Stimulated activated CD8-positive, alpha-beta memory T cell treated with anti-CD3 and anti-CD28 coated beads, Interleukin-12 subunit alpha, Interleukin-12 subunit beta, amount 100 ng/mL, for 4 hours (primary cell): Measurements from ENCODE around the gene OR6S1.
"Not testable (repeated sequence)": the region's sequence is repeated elsewhere in the genome, so short reads cannot be mapped to it uniquely, and the experiment has no call there.

Source experiments
- DNase-seq: peaks from one replicate; pipeline ENCODE4 v3.0.0-alpha.2; 2020; ENCODE audit warnings: low read depth

Gene OR6S1

DNA sequence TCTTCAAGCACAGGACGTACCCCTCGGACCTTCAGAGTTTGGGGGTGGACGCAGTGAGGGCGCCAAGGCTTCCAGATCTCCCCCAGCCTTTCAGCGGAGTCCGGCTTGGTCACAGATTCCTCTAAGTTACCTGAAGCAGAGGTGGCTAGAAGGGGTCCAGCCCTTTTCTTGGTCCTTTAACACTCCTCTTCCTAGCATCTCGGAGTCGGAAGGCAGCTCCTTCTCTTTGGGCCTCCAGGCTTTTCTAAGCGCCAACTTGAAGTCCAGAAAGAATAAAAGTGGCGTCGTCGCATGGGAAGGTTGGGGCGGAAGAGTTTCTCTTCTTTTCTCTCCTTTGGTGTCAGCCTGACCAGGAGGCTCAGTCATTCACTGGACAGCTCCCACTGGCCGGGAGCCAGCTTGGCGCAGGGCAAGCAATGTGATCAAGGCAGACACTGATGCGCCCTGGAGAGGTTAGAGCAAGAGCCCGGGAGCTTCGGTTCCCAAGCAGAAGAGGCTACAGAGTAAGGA is 9.6 kb downstream of the OR6S1 start:
- DNase-seq, result no peak

DNA sequence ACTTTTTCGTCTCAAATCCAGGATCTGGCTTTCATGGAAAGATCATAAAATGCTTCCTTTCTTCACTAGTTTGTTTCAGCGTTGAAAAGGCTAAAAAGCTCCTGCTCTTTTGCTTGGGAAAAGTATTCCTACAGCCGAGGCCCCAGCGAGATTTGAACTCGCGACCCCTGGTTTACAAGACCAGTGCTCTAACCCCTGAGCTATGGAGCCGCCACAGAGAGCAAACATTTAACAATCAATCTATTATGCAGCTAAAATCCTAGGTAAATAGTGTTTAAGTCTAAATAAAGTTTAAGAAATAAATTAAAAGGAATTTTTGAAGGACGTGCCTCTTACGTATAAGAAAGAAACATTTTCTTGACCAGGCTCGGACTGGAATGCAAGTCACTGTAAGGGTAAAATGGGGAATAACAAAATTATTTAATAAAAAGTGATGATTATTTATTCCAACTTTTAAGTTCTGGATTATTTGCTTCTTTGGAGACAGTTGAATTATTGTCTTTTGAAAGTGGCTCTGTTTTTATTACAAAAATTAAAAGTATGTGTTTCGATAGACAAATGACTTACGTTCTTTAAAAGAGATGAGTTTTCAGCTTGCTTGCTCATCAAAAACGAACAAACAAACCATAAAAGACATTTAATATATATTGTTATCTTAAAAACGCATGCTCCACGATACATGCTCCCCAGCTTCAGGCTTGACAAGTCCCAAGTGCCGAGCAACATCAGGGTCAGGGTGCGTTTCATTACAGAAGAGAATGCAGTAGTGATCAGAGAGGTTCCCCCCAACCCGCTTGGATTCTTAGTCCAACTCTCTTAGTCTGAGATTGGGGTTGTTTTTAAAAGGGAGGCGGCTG is 10.2 kb downstream of the OR6S1 start:
- DNase-seq, result no peak

DNA sequence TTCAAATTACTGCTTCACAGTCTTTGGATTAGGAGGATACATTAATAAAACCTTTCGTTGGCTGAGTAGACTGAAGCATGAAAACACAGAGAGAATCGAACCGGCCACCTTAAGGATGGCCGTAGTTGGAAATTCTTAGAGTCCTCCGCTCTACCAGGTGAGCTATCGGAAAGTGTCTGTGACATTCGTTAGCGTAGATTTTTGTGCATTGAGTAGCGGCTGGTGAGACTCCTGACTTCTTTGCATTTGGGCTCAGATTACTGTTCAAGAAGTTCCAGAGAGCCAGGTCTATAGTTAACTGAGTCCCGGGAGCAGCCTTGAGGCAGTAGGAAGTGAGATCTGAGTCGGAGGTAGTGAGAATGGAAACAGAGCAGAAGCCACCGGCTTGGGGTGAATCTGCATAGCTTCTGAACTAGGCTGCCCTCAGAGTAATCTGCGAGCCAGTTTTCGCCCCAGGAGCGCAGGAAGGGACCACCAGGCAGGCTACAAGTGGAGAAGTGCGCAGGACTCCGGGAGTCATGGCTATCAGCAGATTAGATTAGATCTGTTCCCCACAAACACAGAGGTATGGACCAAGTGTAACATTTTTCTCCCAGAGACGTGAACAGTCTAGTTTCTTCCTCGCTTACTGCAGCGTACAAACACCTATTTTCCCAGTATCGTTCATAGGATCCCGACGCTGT is 11.0 kb downstream of the OR6S1 start:
- no peak for DNase-seq

DNA sequence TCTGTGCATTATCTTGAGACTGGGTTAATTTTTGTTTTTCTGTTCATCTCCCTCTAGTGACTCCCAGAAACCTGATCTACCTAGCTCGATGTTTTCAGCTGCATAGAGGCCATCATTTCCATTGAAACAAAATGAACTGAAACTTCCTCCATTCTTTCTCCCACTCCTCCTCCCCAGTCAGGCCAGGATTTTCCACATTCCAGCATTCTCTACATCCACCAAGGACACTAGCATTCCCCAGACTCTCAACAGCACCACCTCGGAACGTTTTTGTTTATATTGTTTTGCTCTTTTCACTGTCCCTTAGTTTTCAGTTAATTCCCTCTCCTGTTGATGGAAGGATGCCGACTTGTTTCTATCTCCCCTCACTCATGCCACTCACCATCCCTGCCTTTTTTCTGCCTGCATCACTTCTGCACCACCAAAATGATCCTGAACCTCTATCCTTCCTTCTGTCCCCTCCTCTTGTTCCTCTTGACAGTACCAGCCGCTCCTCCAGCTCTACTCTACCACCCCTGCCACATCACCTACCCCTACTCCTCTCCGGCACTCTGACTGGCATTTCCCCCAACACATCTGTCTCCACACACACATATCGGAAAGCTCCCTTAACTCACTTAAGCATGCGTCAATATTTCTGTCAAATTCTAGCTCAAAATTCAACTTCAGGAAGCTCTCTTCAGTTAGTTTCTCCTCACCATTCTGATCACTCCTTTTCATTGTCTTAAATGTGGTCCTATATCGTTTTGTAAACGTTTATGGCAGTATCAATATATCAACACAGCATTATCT is 13.2 kb downstream of the OR6S1 start:
- DNase-seq, result no peak

DNA sequence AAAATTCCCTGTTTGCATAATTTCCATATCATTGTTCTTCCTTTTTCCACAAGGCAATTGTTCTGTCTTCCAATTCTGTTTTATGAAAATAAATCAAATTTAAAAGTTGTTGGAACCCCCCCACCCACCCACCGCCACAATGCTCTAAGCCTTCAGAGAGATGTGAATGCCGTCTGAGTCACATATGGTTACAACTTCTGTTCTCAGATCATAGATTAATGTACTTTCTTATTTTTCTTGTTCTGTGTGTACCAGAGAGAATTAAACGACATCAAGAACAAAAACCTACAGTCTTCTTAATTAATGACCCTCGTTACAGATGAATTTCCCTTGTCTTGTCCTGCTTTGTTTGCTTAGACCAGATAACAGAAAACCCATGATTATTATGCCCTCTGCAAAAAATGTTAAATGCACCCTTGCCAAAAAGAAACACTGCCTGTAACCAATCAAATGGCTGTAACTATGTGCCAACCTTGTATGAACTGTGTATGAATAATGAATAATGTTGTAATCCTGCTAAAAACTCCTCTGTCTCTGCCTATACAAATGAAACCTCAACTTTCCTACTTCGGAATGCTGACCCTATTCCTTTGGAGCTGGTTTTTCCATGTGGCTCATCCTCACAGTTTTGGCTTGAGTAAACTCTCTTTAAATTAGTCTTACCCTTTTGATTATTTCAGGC is 14.0 kb downstream of the OR6S1 start:
- DNase-seq, result no peak

DNA sequence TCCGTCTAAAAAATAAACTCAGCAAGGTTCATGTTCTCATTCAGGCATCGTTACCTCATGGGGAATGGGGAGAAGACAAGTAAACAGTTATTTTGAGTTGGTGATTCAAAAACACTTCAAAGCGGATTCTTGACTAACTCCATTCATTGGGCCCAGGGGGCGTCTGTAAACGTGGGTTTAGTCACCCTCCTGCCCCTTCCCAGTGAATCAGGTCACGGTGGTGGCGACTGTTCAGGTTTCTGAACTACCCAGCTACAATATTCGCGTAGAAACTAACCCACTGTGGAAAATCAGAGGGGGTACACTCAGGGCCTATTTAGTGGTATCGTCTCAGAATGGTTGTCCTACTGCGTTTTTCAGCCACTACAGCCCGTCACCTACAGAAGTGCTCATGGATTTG is 15.2 kb downstream of the OR6S1 start:
- no peak for DNase-seq

DNA sequence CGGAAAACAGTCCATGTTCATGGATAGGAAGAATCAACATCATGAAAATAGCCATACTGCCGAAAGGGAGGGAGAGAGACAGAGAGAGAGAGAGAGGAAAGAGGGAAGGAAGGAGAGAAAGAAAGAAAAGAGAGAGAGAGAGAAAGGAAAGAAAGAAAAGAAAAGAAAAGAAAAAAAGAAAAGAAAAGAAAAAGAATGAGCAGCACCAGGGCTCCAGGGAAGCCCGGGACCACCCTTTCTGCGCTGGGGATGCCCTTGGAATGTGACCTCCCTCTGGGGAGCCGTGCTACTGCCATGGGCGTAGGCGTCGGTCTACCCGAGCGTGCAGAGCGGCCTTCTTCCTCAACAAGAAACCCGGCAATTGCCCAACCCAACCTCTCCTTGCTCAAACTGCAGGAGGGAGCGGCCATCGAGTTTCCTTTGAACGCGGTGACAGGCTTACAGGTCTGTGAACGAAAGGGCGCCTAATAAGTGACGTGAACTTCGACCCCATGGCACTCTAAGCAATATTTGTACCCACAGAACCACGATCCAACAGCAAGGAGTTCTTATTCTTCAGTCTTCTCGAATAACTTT is 16.9 kb downstream of the OR6S1 start:
- no peak for DNase-seq

DNA sequence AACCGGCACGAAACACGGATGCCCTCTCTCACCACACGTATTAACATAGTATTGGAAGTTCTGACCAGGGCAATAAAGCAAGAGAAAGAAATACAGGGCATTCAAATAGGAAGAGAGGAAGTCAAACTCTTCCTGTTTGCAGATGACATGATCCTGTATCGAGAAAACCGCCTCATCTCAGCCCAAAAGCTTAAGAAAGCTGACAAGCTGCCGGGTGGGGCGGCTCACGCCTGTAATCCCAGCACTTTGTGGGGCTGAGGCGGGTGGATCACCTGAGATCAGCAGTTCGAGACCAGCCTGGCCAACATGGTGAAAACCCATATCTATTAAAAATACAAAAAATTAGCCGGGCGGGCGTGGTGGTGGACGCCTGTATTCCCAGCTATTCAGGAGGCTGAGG is 17.7 kb downstream of the OR6S1 start:
- DNase-seq, result no peak

DNA sequence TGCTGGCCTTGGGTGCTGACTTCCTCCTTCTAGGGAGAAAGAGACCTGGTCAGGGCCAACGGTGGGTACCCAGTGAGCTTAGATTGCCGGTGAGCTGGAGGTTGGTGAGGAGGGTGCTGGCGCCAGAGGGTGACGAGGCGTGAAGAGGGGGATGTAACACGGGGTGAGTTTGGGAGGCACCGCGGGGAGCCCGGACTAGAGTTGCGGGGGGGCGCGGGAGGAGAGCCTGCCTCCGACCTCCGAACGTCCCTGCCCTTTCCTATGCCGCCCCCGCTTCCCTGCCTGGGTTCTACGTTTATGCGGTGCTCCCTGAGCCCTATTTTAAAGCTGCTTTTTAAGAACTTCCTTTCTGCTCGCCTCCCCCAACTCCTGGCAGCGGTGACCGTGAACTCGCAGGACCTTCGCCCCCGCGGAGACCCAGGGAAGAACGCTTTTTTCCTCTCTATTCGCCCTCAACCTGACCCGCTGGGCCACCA is 18.6 kb downstream of the OR6S1 start:
- DNase-seq, result no peak

DNA sequence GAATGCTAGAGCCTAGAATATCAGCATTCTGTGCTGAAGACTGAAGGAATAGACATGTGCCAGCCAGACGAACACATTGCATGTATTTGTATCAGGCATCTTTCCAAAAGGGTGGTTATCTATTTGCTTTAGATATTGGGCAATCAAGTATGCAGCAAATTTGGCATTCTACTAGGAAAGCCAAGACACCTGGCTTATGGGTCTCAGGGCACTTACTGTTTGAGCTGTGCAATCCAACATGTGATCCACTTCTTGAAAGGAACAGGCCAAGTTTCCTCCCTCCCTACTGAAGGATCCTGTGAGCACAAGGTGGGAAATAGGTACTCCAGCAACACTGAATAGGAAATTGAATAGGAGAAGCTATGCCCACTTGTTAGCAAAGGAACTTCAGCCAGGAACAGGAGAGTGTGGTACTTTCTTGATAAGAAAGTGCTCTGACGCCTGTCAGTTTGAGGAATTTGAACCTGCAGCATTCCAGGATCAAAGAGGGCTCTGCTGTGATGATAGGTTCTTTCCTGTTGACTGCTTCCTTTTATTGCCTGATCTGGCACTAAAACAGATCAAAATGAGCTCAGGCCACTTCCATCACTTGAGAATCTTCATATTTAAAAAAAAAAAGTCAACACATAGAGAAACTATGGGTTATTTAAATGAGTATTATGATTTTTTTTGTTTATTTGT is 20.6 kb downstream of the OR6S1 start:
- DNase-seq, result no peak

DNA sequence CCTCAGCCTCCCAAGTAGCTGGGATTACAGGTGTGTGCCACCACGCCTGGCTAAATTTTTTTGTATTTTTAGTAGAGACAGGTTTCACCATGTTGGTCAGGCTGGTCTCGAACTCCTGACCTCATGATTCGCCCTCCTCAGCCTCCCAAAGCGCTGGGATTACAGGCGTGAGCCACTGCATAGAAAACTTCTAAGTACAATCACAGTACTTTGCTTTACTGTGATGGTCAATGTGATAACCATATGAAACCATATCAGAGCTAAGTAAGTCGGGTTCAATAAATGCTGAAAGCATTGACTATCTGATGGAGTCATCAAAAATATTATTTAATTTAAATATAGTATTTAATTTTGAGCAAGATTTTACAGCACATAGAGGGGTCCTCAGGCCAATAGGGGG is 21.8 kb downstream of the OR6S1 start:
- DNase-seq, result not testable (repeated sequence)

DNA sequence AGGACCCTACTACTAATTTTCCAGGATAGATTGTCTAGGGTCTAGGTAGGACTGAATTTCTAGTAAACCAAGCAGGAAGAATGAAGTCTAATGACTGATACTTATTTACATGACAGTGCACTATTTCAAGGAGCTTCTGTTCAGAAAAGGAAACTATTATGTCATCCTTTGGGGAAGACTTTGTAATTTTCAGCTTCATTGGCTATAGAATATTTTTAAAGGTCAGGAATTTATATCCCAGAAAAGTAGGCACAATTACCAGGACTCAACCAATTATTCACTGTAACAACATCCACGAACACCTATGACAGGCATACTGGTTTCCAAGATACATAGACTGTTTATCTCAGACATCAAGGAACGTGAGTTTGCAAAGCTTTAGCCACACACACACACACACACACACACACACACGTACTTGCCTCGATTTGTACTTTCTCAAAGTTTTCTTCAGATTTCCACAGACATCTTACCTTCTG is 23.2 kb downstream of the OR6S1 start:
- no peak for DNase-seq

DNA sequence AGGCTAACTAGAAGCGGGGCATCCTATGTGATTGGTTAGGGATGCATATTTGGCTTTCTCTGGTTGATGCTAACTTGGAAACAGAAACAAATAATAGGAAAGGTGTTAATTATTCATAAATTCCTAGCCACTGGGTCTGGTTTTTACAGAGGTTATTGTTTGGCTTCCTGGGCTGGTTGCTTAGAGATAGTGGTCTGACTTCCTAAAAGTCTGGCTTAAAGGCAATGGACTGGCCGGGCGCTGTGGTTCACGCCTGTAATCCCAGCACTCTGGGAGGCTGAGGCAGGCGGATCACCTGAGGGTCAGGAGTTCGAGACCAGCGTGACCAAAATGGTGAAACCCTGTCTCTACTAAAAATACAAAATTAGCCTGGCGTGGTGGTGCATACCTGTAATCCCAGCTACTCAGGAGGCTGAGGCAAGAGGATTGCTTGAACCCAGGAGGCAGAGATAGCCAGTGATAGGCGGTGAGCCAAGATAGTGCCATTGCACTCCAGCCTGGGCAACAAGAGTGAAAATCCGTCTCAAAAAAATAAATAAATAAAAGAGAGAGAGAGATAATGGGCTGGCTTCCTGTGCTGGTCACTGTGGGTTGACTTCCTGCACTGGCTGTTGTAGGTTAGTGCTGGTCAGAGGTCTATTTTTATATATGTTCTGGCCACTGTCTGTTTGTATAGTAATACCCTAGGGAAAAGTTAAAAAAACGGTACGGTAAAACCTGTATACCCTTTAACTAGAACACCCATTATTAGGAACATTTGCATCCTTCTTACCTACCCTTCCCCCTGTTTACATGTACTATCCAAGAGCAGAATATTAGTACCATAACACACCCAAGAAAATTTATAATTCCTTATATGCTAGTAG is 24.1 kb downstream of the OR6S1 start:
- DNase-seq, result no peak

DNA sequence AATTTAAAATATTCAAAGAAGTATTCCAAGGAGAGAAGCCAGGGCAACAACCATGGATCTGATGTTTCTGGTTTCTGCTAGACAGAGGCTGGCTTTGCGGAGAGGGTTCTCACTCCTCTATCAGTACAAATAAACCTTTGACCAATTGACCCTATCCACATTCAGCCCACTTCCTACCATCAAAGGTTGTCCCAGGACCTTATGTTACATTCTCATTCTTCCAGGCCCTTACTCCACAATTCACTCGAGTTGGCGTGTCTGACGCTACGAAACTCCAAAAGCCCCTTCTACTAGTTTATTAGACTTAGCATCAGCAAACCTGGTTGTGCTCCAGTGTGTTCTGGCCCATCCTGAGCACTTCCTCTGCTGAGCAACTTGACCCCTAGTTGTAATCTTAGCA is 25.5 kb downstream of the OR6S1 start:
- no peak for DNase-seq

DNA sequence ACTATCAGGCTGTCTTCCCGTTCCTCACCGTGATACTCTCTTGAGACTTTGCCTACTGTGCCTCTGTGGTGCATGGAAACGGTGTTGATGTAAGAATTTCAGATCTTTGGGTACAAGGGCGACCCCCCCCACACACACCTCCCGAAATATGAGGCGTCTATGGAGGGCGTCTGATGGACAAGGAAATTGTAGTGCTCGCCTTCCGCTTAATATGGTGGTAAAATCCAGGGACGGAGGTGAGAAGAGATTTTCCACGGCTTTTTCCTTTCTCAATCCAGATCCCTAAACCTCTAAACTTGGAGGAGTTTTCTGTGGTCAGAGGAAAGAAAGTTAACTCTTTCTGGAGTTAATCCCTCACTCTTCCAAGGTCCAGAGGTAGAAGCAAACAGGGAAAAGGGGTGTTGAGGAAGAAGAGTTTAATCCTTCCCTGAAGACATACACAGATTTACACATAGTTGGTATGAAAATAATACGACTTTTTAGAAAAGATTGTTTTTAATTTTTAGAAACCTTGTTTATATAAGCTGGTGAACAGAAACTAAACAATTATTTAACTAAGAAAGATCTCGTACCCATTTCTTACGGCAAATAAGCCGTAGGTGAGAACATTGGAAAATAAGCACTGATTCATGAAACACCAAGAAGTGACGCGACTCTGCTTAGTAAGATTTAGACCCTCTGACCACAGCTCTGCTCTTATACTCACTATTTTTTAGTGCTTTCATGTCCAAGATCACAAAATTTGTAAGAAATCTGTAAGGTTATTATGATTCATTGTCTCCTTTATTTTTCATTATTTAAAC is 27.3 kb downstream of the OR6S1 start:
- DNase-seq, result no peak

DNA sequence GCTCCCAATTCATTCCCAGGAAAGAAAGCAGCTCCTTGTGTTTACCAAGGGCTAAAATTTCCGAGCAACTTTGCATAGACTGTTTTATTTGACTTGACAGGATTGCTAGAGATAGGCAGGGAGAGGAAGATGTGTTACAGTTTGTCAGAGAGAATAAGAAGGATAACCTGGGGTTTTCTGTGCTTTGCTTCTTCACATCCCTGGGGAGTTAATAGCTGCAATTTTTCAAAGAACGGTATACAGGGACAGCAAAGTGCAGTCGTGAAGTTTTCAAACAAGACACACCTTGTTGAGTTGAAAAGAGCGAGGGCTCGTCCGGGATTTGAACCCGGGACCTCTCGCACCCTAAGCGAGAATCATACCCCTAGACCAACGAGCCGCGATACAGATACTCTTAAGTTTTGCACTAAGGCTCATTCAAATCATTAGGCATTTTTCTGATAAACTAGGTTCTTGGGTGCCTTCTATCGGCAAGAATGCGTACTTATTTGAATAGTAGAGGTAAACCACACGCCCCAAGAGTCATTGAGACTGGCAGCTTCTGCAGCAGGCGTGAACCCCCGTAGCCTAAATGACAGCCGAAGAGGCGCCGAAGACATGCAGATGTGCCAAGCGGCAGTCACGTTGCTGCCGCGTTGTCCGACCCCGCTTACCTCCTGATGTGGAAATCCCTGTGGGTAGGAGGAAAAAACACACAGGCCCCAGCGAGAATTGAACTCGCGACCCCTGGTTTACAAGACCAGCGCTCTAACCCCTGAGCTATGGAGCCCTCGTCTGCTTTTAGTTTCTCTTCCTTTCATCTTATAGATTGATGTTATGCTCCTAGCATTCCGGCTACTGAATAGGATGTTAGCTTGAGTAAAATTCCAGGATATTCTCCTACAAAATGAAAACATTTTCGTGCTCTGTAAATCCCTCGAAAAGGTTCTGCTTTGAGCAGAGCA is 28.1 kb downstream of the OR6S1 start:
- DNase-seq, result peak; percentile 74

DNA sequence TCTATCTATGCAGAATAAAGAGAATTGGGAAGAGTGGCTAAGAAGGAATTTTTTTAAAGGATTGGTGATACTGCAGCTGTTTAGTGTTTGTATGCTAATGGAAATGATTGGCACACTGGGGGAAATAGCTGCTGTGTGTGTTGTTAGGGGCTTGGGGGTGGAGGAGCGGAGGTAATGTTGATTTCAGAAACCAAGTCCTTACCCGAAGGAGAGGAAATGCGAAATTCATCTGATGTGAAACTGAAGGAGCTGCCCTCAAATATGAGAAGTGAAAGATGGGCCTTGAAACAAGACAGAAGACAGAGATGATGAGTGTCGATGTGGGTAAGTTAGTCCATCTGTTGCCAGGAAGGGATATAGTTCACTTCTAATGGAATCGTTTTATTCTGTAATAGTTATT is 29.1 kb downstream of the OR6S1 start:
- no peak for DNase-seq

DNA sequence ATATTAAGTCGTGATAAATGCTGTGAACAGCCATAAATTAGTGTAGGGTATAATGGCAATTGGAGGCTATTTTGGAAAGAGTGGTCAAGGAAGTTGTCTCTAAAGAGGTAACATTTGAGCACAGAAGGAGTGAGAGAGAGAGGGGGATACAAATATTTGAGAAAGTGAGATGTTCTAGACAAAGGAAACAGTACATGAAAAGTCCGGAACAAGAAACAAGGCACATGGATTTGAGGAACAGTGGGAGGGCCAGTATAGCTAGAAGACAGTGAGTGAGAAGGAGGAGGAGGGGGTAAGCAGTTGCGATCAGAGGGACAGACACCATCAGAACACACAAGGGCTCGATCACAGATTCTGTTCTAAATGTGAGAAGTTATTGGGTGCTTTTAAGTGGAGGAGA is 30.2 kb downstream of the OR6S1 start:
- DNase-seq, result no peak
